ENCODE data around the gene LNPK.

Gene LNPK, protein sequence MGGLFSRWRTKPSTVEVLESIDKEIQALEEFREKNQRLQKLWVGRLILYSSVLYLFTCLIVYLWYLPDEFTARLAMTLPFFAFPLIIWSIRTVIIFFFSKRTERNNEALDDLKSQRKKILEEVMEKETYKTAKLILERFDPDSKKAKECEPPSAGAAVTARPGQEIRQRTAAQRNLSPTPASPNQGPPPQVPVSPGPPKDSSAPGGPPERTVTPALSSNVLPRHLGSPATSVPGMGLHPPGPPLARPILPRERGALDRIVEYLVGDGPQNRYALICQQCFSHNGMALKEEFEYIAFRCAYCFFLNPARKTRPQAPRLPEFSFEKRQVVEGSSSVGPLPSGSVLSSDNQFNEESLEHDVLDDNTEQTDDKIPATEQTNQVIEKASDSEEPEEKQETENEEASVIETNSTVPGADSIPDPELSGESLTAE

DNA sequence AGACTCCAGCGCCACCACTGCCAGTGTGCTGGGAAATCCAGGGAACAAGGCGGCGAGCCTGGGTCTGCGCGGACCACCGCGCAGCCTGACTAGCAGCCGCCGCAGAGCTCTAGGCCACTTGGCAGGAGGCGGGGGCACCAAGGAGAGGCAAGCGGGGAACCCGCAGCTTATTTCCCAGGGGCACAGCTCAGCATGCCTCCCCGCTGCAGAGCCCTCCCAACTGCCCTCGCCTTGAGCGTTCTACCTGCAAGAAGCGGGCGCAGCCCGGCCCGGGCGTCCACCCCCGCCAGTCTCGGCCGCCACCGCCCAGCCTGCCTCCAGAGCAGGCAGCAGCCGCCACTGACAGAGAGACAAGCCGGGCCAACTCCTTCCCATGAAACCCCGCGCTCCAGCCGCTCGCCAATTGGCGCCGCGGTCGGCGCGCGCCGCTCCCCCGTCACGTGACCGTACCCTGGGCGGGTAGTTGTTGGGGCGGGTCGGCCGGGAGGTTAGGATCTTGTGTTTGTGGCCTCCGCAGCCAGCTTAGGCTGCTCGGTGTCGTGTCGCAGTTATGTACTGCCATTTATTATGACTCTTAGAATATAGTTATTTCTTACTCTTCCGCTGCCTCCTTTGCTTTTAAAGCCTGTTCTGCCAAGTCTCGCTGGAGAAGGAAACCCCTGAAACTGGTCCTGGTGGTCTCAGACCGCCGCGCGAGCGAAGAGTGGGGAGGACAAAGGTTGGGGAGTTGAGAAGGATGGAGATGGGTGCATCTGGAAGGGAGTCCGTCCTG is at the start of gene LNPK:
Gene LNPK (minus strand): TSS at position 352 of the 772 bp plus-strand sequence. CDS start 6,683 bp downstream, outside the sequence.
- no peaks in the 10 kb centered on the region for H3K9me3 ChIP-seq (ENCODE audit: insufficient read depth, low read length, severe bottlenecking)
- peak within 1 kb of the TSS; percentile 84 for H3K9ac ChIP-seq (ENCODE audit: low read depth, low read length)
- TF ChIP-seq, protein P1, sequence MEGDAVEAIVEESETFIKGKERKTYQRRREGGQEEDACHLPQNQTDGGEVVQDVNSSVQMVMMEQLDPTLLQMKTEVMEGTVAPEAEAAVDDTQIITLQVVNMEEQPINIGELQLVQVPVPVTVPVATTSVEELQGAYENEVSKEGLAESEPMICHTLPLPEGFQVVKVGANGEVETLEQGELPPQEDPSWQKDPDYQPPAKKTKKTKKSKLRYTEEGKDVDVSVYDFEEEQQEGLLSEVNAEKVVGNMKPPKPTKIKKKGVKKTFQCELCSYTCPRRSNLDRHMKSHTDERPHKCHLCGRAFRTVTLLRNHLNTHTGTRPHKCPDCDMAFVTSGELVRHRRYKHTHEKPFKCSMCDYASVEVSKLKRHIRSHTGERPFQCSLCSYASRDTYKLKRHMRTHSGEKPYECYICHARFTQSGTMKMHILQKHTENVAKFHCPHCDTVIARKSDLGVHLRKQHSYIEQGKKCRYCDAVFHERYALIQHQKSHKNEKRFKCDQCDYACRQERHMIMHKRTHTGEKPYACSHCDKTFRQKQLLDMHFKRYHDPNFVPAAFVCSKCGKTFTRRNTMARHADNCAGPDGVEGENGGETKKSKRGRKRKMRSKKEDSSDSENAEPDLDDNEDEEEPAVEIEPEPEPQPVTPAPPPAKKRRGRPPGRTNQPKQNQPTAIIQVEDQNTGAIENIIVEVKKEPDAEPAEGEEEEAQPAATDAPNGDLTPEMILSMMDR (IDR thresholded peaks at IDR 0.05; ENCODE audit: borderline replicate concordance, extremely low read depth, low read length, poor library complexity, severe bottlenecking) = no peak
- no peak for TF ChIP-seq EZH2 (IDR thresholded peaks at IDR 0.05; ENCODE audit: borderline replicate concordance, low read depth, low read length, severe bottlenecking)
- H4K20me1 ChIP-seq (ENCODE audit: insufficient read depth, low read length) = peaks cover 17% of the 10 kb centered on the region; the same call in 1 of the 2 replicates
- peak within 1 kb of the TSS; percentile 75 for H3K4me2 ChIP-seq (ENCODE audit: insufficient read depth, low read length)
- H3K36me3 ChIP-seq (ENCODE audit: insufficient read depth, low read length) = no peaks in the 10 kb centered on the region; the same call in 1 of the 2 replicates
- DNase-seq (peak; percentile 93), ATAC-seq (ENCODE audit: insufficient read depth, low read depth) (peak; percentile 93)
- peak within 1 kb of the TSS; percentile 85 to 93 for H3K4me3 ChIP-seq (ENCODE audit: low read depth in 1 of 2, low read length in 2 of 2)
- no peaks in the 10 kb centered on the region for H3K27me3 ChIP-seq (ENCODE audit: insufficient read depth, low read length, poor library complexity)
- peak within 1 kb of the TSS; percentile 95 for H2AFZ ChIP-seq (ENCODE audit: low read depth, low read length)
- peaks cover 43% of the 10 kb centered on the region for H3K4me1 ChIP-seq (ENCODE audit: insufficient read depth, low read length)
- peak within 1 kb of the TSS; percentile 84 for H3K27ac ChIP-seq (ENCODE audit: low read length)
- H3K79me2 ChIP-seq (ENCODE audit: insufficient read depth, low read length) = peaks cover 53% of the 10 kb centered on the region

DNA sequence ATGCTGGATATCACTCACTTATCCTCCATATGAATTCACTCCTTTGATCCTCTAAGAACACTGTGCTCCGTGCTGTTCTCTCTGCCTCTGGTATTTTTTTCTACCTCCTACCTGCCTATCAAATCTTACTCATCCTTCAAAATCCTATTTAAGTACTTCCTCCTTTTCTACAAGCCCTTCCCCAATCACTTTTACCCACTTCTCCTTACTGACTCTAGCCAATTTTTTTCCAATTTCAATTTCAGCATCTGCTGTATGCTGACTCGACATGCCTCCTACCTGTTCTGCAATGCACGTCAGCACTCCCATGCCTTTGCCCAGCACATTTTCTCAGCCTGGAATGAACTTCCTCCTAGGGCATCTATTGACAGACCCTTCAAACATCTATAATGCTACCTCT is 37.3 kb upstream of the LNPK start:
- Histone ChIP-seq H3K36me3 (ENCODE audit: insufficient read depth, low read length) (no peaks in the 10 kb centered on the region), H3K4me3 (ENCODE audit: low read depth in 1 of 2, low read length in 2 of 2) (no peak overlapping the region), H3K9ac (ENCODE audit: low read depth, low read length) (no peak overlapping the region), H2AFZ (ENCODE audit: low read depth, low read length) (no peak overlapping the region), H3K4me1 (ENCODE audit: insufficient read depth, low read length) (no peaks in the 10 kb centered on the region), H3K9me3 (ENCODE audit: insufficient read depth, low read length, severe bottlenecking) (no peaks in the 10 kb centered on the region), H3K27me3 (ENCODE audit: insufficient read depth, low read length, poor library complexity) (peaks cover 3% of the 10 kb centered on the region), H3K4me2 (ENCODE audit: insufficient read depth, low read length) (no peak overlapping the region), H3K79me2 (ENCODE audit: insufficient read depth, low read length) (no peaks in the 10 kb centered on the region), H4K20me1 (ENCODE audit: insufficient read depth, low read length) (no peaks in the 10 kb centered on the region), H3K27ac (ENCODE audit: low read length) (no peak overlapping the region)
- ATAC-seq (ENCODE audit: insufficient read depth, low read depth) = no peak
- TF ChIP-seq, protein P1 (IDR thresholded peaks at IDR 0.05; ENCODE audit: borderline replicate concordance, extremely low read depth, low read length, poor library complexity, severe bottlenecking) = no peak
- no peak for TF ChIP-seq EZH2 (IDR thresholded peaks at IDR 0.05; ENCODE audit: borderline replicate concordance, low read depth, low read length, severe bottlenecking)
- DNase-seq = no peak

DNA sequence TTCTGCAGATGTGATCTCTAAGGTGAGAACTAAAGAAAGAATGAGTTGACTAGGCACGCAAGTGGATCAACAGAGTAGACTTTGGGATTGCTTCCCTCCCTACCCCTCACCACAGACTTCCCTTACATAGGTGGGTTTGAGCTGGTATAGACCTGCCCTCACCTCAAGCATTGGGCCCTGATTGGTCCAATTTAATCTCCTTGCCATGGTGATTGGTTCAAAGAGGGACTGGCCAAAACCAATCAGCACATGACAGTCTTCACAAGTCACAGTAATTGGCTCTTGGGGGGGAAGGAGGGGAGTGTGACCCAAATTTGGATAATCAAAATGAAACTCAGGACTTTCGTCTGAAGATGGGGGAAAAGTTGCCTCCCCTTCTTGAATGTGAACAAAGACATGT is 36.6 kb upstream of the LNPK start:
- no peak for ATAC-seq (ENCODE audit: insufficient read depth, low read depth)

More for the DNA sequence above, 36.6 kb upstream of the LNPK start:
- no peak overlapping the region for H3K9ac ChIP-seq (ENCODE audit: low read depth, low read length)
- peaks cover 5% of the 10 kb centered on the region for H3K27me3 ChIP-seq (ENCODE audit: insufficient read depth, low read length, poor library complexity)
- H3K4me2 ChIP-seq (ENCODE audit: insufficient read depth, low read length) = no peak overlapping the region
- H2AFZ ChIP-seq (ENCODE audit: low read depth, low read length) = no peak overlapping the region
- H3K9me3 ChIP-seq (ENCODE audit: insufficient read depth, low read length, severe bottlenecking) = no peaks in the 10 kb centered on the region
- no peaks in the 10 kb centered on the region for H3K36me3 ChIP-seq (ENCODE audit: insufficient read depth, low read length)
- DNase-seq = no peak
- H3K4me3 ChIP-seq (ENCODE audit: low read depth in 1 of 2, low read length in 2 of 2) = no peak overlapping the region
- H3K27ac ChIP-seq (ENCODE audit: low read length) = no peak overlapping the region
- H3K4me1 ChIP-seq (ENCODE audit: insufficient read depth, low read length) = no peaks in the 10 kb centered on the region
- TF ChIP-seq, protein P1 (IDR thresholded peaks at IDR 0.05; ENCODE audit: borderline replicate concordance, extremely low read depth, low read length, poor library complexity, severe bottlenecking) = no peak
- TF ChIP-seq EZH2 (IDR thresholded peaks at IDR 0.05; ENCODE audit: borderline replicate concordance, low read depth, low read length, severe bottlenecking) = no peak
- H4K20me1 ChIP-seq (ENCODE audit: insufficient read depth, low read length) = no peaks in the 10 kb centered on the region
- H3K79me2 ChIP-seq (ENCODE audit: insufficient read depth, low read length) = no peaks in the 10 kb centered on the region

Data from DND-41 (cell line).